Ishikawa (cell line): Measurements from ENCODE around the gene SBK3.

Experiments used
- CEBPB ChIP-seq: IDR thresholded peaks from 2 replicates; pipeline ENCODE4 v1.6.1; 2012
- CREB1 ChIP-seq: IDR thresholded peaks from 2 replicates; pipeline ENCODE4 v1.6.1; 2012; ENCODE audit warnings: low read depth
- EGR1 ChIP-seq: IDR thresholded peaks from 2 replicates; pipeline ENCODE4 v1.6.1; 2012
- EP300 ChIP-seq: IDR thresholded peaks from 2 replicates; pipeline ENCODE4 v1.6.1; 2012; ENCODE audit warnings: borderline replicate concordance
- FOXM1 ChIP-seq: IDR thresholded peaks from 2 replicates; pipeline ENCODE4 v1.6.1; 2012; ENCODE audit warnings: low read depth, borderline replicate concordance
- NFIC ChIP-seq: IDR thresholded peaks from 2 replicates; pipeline ENCODE4 v1.6.1; 2012
- RAD21 ChIP-seq: IDR thresholded peaks from 2 replicates; pipeline ENCODE4 v1.6.1; 2012; ENCODE audit warnings: low read depth
- TAF1 ChIP-seq: IDR thresholded peaks from 2 replicates; pipeline ENCODE4 v1.6.1; 2012; ENCODE audit warnings: low read depth, mild to moderate bottlenecking
- TCF12 ChIP-seq: IDR thresholded peaks from 2 replicates; pipeline ENCODE4 v1.6.1; 2012; ENCODE audit warnings: low read depth
- TEAD4 ChIP-seq: IDR thresholded peaks from 2 replicates; pipeline ENCODE4 v1.6.1; 2012
- YY1 ChIP-seq: IDR thresholded peaks from 2 replicates; pipeline ENCODE4 v1.6.1; 2012; ENCODE audit warnings: low read depth
- ZBTB7A ChIP-seq: IDR thresholded peaks from 2 replicates; pipeline ENCODE4 v1.6.1; 2012; ENCODE audit warnings: low read depth
- TF ChIP-seq, protein P1 (sequence below): IDR thresholded peaks from 2 replicates; pipeline ENCODE4 v1.6.1; 2012
- TF ChIP-seq, protein P2 (sequence below): IDR thresholded peaks from 2 replicates; pipeline ENCODE4 v1.6.1; 2012
- TF ChIP-seq, protein P3 (sequence below): IDR thresholded peaks from 2 replicates; pipeline ENCODE4 v1.6.1; 2012; ENCODE audit warnings: low read depth, mild to moderate bottlenecking

Gene SBK3

DNA sequence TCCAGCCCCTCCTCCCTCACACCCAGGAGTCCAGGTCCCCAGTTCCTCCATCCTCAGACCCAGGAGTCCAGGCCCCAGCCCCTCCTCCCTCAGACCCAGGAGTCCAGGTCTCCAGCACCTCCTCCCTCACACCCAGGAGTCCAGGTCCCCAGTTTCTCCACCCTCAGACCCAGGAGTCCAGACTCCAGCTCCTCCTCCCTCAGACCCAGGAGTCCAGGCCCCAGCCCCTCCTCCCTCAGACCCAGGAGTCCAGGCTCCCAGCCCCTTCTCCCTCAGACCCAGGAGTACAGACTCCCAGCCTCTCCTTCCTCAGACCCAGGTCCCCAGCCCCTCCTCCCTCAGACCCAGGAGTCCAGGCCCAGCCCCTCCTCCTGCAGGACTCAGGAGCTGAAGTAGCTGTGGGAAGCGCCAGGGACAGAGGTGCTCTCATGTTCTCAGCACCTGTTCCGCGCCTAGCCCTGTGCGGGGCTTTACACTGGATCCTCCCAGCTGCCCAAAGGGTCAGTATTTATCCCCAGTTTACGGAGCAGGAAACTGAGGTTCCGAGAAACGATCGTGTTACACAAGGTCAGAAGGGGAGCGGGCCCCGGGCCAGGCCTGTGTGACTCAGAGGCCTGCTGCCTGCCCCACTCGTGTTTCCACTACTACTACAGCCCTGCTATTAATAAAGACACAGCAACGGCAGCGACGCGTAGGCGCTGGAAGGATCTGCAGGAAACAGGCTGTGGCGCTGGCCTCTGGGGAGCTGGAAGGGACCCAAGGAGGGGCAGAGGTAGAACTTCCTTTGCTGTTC is 1.7 kb upstream of the SBK3 start:
- no peak for TF ChIP-seq TAF1
- TF ChIP-seq CREB1 = no peak
- TF ChIP-seq, protein P1, sequence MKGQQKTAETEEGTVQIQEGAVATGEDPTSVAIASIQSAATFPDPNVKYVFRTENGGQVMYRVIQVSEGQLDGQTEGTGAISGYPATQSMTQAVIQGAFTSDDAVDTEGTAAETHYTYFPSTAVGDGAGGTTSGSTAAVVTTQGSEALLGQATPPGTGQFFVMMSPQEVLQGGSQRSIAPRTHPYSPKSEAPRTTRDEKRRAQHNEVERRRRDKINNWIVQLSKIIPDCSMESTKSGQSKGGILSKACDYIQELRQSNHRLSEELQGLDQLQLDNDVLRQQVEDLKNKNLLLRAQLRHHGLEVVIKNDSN = no peak
- no peak for TF ChIP-seq ZBTB7A
- no peak for TF ChIP-seq YY1
- TF ChIP-seq, protein P2, sequence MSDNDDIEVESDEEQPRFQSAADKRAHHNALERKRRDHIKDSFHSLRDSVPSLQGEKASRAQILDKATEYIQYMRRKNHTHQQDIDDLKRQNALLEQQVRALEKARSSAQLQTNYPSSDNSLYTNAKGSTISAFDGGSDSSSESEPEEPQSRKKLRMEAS = no peak
- TF ChIP-seq NFIC = no peak
- TF ChIP-seq TCF12 = no peak

DNA sequence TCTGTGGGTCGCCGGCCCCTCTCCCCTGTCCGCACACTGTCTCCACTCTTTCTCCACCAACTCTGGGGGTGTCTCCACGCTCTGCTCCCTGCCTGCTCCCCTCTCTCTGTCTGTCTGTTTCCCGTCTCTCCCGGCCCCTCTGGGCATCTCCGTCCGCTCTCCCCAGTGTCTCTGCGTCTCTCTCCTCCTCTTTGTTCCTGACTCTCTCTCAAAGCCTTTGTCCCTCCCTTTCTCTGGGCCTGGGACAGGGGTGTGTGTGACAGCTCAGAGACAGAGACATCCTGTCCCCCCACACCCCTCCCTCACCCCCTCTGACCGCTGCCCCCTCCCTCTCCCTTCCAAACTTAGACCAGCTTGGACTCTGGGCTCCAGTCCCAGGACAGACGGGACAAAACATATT is 668 bp upstream of the SBK3 start:
- TF ChIP-seq YY1 (no peak), EGR1 (no peak), TCF12 (no peak), RAD21 (no peak), CEBPB (no peak), TAF1 (no peak), EP300 (no peak), TEAD4 (no peak), CREB1 (no peak), ZBTB7A (no peak), FOXM1 (no peak), NFIC (no peak)
- TF ChIP-seq, protein P2 = no peak
- TF ChIP-seq, protein P3, sequence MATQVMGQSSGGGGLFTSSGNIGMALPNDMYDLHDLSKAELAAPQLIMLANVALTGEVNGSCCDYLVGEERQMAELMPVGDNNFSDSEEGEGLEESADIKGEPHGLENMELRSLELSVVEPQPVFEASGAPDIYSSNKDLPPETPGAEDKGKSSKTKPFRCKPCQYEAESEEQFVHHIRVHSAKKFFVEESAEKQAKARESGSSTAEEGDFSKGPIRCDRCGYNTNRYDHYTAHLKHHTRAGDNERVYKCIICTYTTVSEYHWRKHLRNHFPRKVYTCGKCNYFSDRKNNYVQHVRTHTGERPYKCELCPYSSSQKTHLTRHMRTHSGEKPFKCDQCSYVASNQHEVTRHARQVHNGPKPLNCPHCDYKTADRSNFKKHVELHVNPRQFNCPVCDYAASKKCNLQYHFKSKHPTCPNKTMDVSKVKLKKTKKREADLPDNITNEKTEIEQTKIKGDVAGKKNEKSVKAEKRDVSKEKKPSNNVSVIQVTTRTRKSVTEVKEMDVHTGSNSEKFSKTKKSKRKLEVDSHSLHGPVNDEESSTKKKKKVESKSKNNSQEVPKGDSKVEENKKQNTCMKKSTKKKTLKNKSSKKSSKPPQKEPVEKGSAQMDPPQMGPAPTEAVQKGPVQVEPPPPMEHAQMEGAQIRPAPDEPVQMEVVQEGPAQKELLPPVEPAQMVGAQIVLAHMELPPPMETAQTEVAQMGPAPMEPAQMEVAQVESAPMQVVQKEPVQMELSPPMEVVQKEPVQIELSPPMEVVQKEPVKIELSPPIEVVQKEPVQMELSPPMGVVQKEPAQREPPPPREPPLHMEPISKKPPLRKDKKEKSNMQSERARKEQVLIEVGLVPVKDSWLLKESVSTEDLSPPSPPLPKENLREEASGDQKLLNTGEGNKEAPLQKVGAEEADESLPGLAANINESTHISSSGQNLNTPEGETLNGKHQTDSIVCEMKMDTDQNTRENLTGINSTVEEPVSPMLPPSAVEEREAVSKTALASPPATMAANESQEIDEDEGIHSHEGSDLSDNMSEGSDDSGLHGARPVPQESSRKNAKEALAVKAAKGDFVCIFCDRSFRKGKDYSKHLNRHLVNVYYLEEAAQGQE = no peak
- TF ChIP-seq, protein P1 = no peak

DNA sequence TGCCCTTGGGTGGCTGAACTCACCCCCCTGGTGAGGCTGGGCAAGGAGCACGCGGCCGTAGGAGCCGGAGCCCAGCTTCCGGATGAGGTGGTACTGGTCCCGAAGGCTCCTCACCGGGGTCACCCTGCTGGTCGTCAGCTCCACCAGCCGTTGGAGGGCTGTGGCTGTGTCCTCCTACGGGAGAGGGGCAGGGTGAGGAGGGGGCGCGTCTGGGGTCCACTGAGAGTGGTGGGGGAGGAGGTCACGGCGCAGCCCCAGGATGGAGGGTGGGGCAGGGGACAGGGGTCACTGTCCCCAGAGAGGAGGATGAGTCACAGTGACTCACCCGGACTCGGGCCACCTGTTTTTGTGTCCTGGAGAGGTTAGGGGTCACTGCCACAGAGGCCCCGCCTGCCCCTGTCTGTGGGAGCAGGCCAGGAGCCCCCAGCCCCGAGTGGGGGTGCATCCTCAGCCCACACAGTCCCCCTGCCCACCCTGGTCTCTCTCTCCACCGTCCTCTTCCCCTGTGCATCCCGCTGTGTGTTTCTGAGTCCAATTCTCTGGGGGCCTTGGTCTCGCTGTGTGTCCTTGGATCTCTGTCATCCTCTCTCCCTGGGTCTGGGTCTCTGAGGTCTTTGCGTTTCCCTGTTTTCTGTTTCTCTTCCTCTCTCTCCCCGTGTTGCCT is 435 bp downstream of the SBK3 start:
- TF ChIP-seq, protein P2 = no peak
- TF ChIP-seq CREB1 = no peak
- TF ChIP-seq EGR1 = no peak
- no peak for TF ChIP-seq TAF1
- TF ChIP-seq NFIC = no peak
- TF ChIP-seq, protein P1 = no peak
- TF ChIP-seq, protein P3 = no peak
- no peak for TF ChIP-seq ZBTB7A
- TF ChIP-seq TEAD4 = no peak
- TF ChIP-seq CEBPB = no peak
- TF ChIP-seq FOXM1 = no peak
- TF ChIP-seq TCF12 = no peak
- TF ChIP-seq RAD21 = no peak
- no peak for TF ChIP-seq EP300
- no peak for TF ChIP-seq YY1

DNA sequence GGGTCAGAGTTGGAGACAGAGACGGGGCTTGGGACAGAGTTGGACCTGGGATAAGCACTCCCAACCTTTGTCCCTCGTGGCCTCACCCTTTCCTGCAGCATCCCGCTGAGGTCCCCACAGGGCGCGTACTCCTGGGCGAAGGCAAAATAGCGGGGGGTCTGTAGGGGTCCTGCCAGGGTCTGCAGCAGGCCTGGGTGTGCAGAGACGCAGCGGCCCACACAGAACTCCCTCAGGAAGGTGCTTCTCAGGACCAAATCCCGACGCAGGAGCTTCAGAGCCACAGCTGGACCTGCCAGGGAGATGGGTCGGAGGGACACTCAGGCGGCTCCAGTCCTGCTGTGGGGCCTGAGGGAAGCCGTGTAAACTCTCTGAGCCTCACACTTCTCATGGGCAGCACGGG is 1.3 kb downstream of the SBK3 start:
- TF ChIP-seq, protein P1 = no peak
- TF ChIP-seq CREB1 (no peak), YY1 (no peak), TEAD4 (no peak), NFIC (no peak), TCF12 (no peak), TAF1 (no peak), CEBPB (no peak)
